T-helper 22 cell (primary cell): ENCODE results near the gene TMEM82.

Experiments
- DNase-seq: peaks from one replicate; pipeline ENCODE4 v3.0.0-alpha.2; 2020; ENCODE audit warnings: low read depth

Gene TMEM82

DNA sequence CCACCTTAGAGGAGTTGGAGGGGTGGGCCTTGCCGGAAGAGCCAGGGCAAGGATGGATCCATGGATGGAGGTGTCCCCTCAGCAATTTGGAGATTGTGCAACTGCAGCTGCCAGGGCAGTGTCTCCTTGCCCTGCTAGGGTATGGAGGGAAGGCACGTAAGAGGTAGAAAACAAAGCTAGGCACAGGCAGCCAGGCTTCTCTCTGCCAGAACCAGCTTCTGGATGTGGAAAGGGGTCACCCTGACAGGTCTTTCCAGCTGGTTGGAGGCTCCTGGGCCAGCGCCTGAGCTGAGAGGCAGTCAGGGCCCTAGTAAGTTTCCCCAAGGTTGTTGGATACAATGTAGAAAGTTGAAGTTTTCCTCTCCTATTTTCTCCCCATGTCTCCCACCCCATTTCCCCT is 21.4 kb upstream of the TMEM82 start:
- no peak for DNase-seq

- DNase-seq: no peak
These were observed 19.9 kb upstream of the TMEM82 start for GRCh38 chr1:15722411-15722810.

- DNase-seq: no peak
These were observed 19.3 kb upstream of the TMEM82 start for GRCh38 chr1:15722836-15723532.

- DNase-seq: no peak
These were observed 18.6 kb upstream of the TMEM82 start for GRCh38 chr1:15723631-15724246.

DNA sequence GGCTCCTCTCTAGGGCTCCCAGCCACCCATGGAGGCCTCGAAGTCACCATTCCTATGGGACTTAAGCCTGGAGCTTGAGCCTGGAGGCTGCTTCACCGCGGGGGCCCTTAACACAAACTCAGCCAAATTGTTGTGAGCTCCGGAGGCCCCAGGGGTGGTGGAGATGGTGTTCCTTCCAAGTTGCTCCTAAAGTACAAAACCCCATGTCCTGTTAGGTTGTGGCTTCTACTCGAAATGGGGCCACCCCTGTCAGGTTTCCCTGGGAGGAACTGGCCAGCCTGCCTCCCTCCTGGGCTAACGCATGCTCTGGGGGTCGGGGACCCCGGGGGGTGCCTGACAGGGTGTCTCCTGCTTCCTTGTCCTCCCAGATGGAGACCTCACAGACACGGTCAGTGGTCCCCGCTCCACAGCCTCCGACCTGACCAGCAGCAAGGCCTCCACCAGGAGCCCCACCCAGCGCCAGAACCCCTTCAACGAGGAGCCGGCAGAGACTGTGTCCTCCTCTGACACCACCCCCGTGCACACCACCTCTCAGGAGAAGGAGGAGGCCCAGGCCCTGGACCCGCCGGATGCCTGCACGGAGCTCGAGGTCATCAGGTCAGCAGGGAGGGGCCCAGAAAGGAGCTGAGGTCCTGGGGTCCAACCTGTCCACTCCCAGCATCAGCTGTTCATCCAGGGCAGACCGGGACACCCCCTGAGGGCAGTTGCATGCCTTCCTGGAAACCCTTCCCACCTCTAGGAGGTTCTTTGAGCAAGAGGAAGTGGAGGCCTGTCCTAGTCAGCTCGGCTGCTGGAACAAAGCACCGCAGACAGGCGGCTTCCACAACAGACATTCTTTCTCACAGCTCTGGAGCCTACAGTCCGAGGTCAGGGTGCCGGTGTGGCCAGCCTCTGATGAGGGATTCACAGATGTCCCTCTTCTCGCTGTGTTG is 17.1 kb upstream of the TMEM82 start:
- no peak for DNase-seq

GRCh38 chr1:15726508-15726907 is 15.8 kb upstream of the TMEM82 start:
- no peak for DNase-seq

GRCh38 chr1:15727021-15727420 is 15.3 kb upstream of the TMEM82 start:
- DNase-seq: no peak

GRCh38 chr1:15727424-15727823 is 14.9 kb upstream of the TMEM82 start:
- no peak for DNase-seq

DNA sequence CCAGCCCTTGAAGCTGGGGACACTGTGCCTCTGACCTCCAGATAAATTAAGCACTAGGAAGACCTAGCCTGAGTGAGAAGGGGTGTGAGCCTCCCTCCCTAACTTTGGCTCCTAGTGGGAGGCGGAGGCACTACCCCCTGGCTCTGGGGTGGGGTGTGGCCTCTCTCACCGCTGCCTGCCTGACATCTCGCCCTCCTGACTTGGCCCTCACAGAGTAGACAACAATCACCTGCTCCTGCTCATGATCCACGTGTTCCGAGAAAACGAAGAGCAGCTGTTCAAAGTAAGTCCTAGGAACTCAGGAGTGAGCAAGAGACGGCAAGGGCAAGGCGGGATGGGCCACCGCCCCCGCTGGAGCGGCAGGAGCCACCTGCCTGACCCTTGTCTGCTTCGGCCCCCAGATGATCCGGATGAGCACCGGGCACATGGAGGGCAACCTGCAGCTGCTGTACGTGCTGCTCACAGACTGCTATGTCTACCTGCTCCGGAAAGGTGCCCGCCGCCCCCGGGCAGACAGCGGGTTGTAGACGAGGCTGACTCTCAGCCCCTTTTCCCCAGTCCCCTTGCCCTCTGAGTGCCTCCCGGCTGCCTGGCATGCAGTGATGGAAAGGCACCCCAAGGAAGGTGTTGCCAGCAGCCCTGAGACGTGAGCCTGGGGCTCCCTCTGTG is 14.3 kb upstream of the TMEM82 start:
- DNase-seq: no peak

DNA sequence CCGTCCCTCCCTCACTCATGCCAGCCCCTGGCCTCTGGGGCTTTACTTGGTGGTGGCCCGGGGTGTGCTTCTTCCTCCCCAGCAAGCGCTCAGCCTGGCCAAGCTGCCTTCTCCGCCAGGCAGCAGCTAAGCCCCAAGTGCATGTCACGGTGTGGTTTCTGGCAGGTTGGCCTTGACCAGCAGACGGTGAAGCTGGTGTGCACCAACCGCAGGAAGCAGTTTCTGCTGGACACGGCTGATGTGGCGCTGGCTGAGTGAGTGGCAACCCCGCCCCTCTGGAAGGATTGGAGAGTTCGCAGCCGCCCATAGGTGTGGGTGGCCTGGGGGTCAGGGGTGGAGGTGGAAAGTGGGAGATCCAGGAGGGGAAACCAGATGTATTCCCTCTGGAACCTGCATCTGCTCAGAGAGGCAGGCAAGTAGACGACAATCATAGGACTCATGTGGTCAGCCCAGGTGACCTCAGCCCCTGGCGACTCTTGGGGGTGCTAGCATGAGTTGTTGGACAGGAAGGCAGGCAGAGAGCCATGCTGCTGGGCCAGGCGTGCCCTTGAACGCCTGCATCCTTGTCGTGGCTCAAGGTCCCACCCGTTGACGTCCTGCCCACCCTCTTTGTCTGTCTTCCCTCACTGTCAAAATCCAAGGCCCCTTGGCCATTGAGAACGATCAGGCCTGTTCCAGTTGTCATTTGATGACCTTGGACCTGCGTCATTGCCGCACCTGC is 13.2 kb upstream of the TMEM82 start:
- DNase-seq: no peak

GRCh38 chr1:15730423-15730822 is 11.9 kb upstream of the TMEM82 start:
- DNase-seq: no peak

DNA sequence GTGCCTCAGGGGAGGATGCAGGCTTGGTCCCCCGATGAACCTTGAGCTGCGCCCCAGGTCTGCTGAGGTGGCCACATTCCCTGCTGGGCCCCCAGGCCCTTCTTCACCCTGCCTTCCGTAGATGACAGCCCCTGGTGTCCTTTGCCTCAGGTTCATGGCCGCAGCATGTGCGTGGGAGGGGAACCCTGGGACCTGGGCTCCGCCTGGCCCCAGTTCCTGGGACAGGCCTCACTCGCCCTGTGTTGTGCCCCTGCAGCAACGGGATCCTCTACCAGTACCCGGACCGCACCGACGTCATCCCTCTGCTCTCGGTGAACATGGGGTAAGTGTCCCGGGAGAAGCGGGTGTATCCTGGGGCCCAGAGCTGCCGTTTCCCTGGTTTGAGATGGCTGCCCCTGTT is 11.4 kb upstream of the TMEM82 start:
- no peak for DNase-seq

DNA sequence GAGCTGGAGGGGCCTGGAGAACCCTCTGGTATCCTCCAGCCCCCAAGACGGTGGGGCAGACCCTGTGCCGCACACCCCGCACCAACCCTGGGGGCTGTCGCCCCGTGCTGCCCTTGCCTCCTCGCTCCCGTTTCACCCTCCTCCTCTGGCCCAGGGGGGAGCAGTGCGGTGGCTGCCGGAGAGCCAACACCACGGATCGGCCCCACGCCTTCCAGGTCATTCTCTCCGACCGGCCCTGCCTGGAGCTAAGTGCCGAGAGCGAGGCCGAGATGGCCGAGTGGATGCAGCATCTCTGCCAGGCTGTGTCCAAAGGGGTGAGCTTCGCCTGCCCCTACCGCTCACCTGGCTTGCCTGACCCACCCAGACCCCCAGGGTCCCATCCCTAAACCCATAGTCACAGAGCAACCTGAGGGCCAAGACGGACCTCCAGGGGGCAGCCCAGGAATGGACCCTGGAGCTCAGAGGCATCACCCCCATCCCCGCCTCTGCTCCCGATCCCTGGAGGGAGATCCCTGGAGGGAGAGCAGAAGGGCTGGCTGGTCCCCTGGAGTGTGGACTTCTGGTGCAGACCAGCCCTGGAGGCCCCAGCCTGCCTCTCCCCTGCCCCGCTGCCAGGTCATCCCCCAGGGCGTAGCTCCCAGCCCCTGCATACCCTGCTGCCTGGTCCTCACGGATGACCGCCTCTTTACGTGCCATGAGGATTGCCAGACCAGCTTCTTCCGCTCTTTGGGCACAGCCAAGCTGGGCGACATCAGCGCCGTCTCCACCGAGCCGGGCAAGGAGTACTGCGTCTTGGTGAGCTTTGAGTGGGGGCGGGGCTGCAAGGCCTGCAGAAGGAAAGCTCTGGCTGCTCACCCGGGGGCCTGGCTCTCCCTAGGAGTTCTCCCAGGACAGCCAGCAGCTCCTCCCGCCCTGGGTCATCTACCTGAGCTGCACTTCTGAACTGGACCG is 10.3 kb upstream of the TMEM82 start:
- DNase-seq: no peak

- no peak for DNase-seq
These were observed 9.6 kb upstream of the TMEM82 start for GRCh38 chr1:15732686-15733081.

GRCh38 chr1:15733218-15733725 is 9.0 kb upstream of the TMEM82 start:
- DNase-seq: no peak

GRCh38 chr1:15733726-15734226 is 8.5 kb upstream of the TMEM82 start:
- no peak for DNase-seq

DNA sequence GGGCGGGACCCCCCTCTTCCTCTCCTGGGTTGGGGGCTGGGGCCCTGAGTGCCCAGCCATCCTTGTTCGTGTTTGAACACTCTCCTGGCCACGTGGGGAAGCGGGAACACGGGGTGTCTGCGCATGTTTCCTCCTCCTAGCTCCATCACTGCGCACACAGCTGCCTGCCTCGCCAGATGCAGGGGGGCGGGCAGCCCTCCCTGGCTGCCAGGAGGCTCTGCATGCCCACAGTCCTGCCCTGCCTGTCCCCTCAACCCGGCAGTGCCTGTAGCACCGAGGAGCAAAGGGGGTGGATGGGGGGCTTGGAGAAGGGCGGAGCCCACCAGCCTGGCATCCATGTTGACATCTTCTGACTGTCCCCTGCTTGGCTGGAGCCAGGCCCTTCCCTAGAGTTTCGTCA is 8.0 kb upstream of the TMEM82 start:
- no peak for DNase-seq

- no peak for DNase-seq
These were observed 7.4 kb upstream of the TMEM82 start for GRCh38 chr1:15734901-15735300.

GRCh38 chr1:15735304-15736037 is 6.8 kb upstream of the TMEM82 start:
- no peak for DNase-seq
